GM12801 (cell line): ENCODE measurements around the gene ACOT7.

Experiments used
- CTCF ChIP-seq: IDR thresholded peaks from one replicate; pipeline ENCODE4 v1.5.1; 2011; ENCODE audit warnings: control low read depth; ENCODE audit not compliant: insufficient read length; ENCODE audit errors: extremely low read depth

Gene ACOT7

GRCh38 chr1:6417961-6418667, 24.5 kb upstream of the ACOT7 start:
- no peak for TF ChIP-seq CTCF

- no peak for TF ChIP-seq CTCF
These were observed 23.3 kb upstream of the ACOT7 start for GRCh38 chr1:6416906-6417305.

GRCh38 chr1:6416295-6416656, 22.7 kb upstream of the ACOT7 start:
- TF ChIP-seq CTCF = no peak

- no peak for TF ChIP-seq CTCF
These were observed 21.5 kb upstream of the ACOT7 start for GRCh38 chr1:6414881-6415626.

GRCh38 chr1:6414443-6414844, 20.9 kb upstream of the ACOT7 start:
- no peak for TF ChIP-seq CTCF

GRCh38 chr1:6412896-6413295, 19.3 kb upstream of the ACOT7 start:
- TF ChIP-seq CTCF = no peak

GRCh38 chr1:6410248-6410893, 16.8 kb upstream of the ACOT7 start:
- no peak for TF ChIP-seq CTCF
